ENCODE results near the gene LRP5.

The LRP5 gene

GRCh38 chr11:68266936-68267880, 45.2 kb upstream of the LRP5 start:
- no peaks in the 10 kb centered on the region for H3K9me3 Mint-ChIP-seq
- no peak for TF ChIP-seq CTCF (IDR thresholded peaks at IDR 0.05)
- peak overlapping the region; percentile 72 for H3K27ac Mint-ChIP-seq
- H3K27me3 Mint-ChIP-seq (ENCODE audit: low read depth, poor library complexity) = no peaks in the 10 kb centered on the region
- no peak for DNase-seq
- no peak overlapping the region for H3K4me3 Mint-ChIP-seq
- H3K4me1 Mint-ChIP-seq = peaks cover 29% of the 10 kb centered on the region
- peaks cover 58% of the 10 kb centered on the region for H3K36me3 Mint-ChIP-seq (ENCODE audit: low read depth)

- H3K36me3 Mint-ChIP-seq (ENCODE audit: low read depth) = peaks cover 55% of the 10 kb centered on the region
- H3K4me1 Mint-ChIP-seq = peaks cover 32% of the 10 kb centered on the region
- no peaks in the 10 kb centered on the region for H3K27me3 Mint-ChIP-seq (ENCODE audit: low read depth, poor library complexity)
- H3K9me3 Mint-ChIP-seq = no peaks in the 10 kb centered on the region
- H3K4me3 Mint-ChIP-seq = no peak overlapping the region
- no peak for DNase-seq
- no peak overlapping the region for H3K27ac Mint-ChIP-seq
- TF ChIP-seq CTCF (IDR thresholded peaks at IDR 0.05) = no peak
Observed at GRCh38 chr11:68267881-68268240, 44.5 kb upstream of the LRP5 start.

GRCh38 chr11:68269414-68270081, 42.8 kb upstream of the LRP5 start:
- Mint-ChIP-seq H3K27me3 (ENCODE audit: low read depth, poor library complexity) (no peaks in the 10 kb centered on the region), H3K4me3 (peak overlapping the region; percentile 78), H3K4me1 (peaks cover 28% of the 10 kb centered on the region), H3K9me3 (no peaks in the 10 kb centered on the region), H3K36me3 (ENCODE audit: low read depth) (peaks cover 41% of the 10 kb centered on the region), H3K27ac (peak overlapping the region; percentile 55)
- no peak for TF ChIP-seq CTCF (IDR thresholded peaks at IDR 0.05)
- DNase-seq = no peak

- Mint-ChIP-seq H3K27ac (peak overlapping the region; percentile 55), H3K4me3 (peak overlapping the region; percentile 98), H3K36me3 (ENCODE audit: low read depth) (peaks cover 33% of the 10 kb centered on the region), H3K4me1 (peaks cover 28% of the 10 kb centered on the region), H3K9me3 (no peaks in the 10 kb centered on the region), H3K27me3 (ENCODE audit: low read depth, poor library complexity) (no peaks in the 10 kb centered on the region)
- no peak for DNase-seq
- TF ChIP-seq CTCF (IDR thresholded peaks at IDR 0.05) = no peak
Observed at GRCh38 chr11:68270196-68271022, 42.0 kb upstream of the LRP5 start.

GRCh38 chr11:68271023-68271780, 41.2 kb upstream of the LRP5 start:
- Mint-ChIP-seq H3K9me3 (no peaks in the 10 kb centered on the region), H3K4me1 (peaks cover 28% of the 10 kb centered on the region), H3K36me3 (ENCODE audit: low read depth) (peaks cover 31% of the 10 kb centered on the region), H3K27ac (peak overlapping the region; percentile 98), H3K4me3 (peak overlapping the region; percentile 98), H3K27me3 (ENCODE audit: low read depth, poor library complexity) (no peaks in the 10 kb centered on the region)
- TF ChIP-seq CTCF (IDR thresholded peaks at IDR 0.05) = peak; percentile 23
- peak; percentile 62 for DNase-seq

Data from nephron progenitor cell (in vitro differentiated cells).